ENCODE measurements around the gene ZNF280D. TPM values are rescaled to one million over a fixed set of nuclear protein-coding genes. Genes with fewer than 3 reads are reported as not detected.
"Not testable (repeated sequence)": the region's sequence is repeated elsewhere in the genome, so short reads cannot be mapped to it uniquely, and the experiment has no call there.

Gene ZNF280D
- total RNA-seq (2014; rRNA removed; shearing (Covaris generic)) = 23.3 and 24.6 TPM in 2 replicates
- 8.0 and 9.4 TPM in 2 replicates for polyA plus RNA-seq (2016; fragmentation: Nextera tagmentation; extraction: Ambion mirVana)

GRCh38 chr15:56733136-56734012 lies at the start of gene ZNF280D:
ZNF280D (minus strand) TSS chr15:56733509; CDS start chr15:56707109, 26,400 bp downstream.
- TF ChIP-seq EZH2 (IDR thresholded peaks at IDR 0.05; ENCODE audit: insufficient read depth, poor library complexity, severe bottlenecking) = no peak
- no peak for TF ChIP-seq EZH2phosphoT487 (IDR thresholded peaks at IDR 0.05; ENCODE audit: insufficient read depth, low read depth)
- no peaks in the 10 kb centered on the region for H3K9me3 ChIP-seq (ENCODE audit: low read depth)
- peak within 1 kb of the TSS; percentile 94 for H3K27ac ChIP-seq
- peak; percentile 95 for DNase-seq
- H3K9me2 ChIP-seq (ENCODE audit: insufficient read depth) = no peaks in the 10 kb centered on the region
- peaks cover 18% of the 10 kb centered on the region for H3F3A ChIP-seq (ENCODE audit: insufficient read depth)
- no peaks in the 10 kb centered on the region for H3K27me3 ChIP-seq (replicated peaks; ENCODE audit: insufficient read depth)
- peak within 1 kb of the TSS; percentile 92 for H3K4me2 ChIP-seq (ENCODE audit: unreplicated experiment)
- in situ Hi-C loops (cut with MboI) = no loop called here
- H2AFZ ChIP-seq = peak within 1 kb of the TSS; percentile 96
- H3K4me3 ChIP-seq = peak within 1 kb of the TSS; percentile 84
- H4K20me1 ChIP-seq (ENCODE audit: insufficient read depth) = 0 out of 2 replicates have a peak, but pooled peaks cover 8% of the 10 kb centered on the region
- H3K79me2 ChIP-seq (ENCODE audit: insufficient read depth) = peaks cover 45% of the 10 kb centered on the region
- peak within 1 kb of the TSS; percentile 96 for H3K9ac ChIP-seq
- WGBS, 2 experiments (ENCODE audit: low coverage in 1 of 2, low lambda C conversion rate in 2 of 2, missing lambda C conversion rate in 2 of 2) = 5 to 7% methylated on average over 58 to 89 of the region's 101 CpGs
- no peaks in the 10 kb centered on the region for H3K36me3 ChIP-seq (ENCODE audit: low read depth)
- peaks cover 29% of the 10 kb centered on the region for H3K4me1 ChIP-seq (ENCODE audit: insufficient read depth)

- Histone ChIP-seq H3K4me1 (ENCODE audit: insufficient read depth) (no peaks in the 10 kb centered on the region), H3K4me3 (no peak overlapping the region), H4K20me1 (ENCODE audit: insufficient read depth) (no peaks in the 10 kb centered on the region), H2AFZ (no peak overlapping the region), H3K27me3 (replicated peaks; ENCODE audit: insufficient read depth) (no peaks in the 10 kb centered on the region), H3K9me3 (ENCODE audit: low read depth) (no peaks in the 10 kb centered on the region), H3K27ac (no peak overlapping the region), H3K9ac (no peak overlapping the region), H3K9me2 (ENCODE audit: insufficient read depth) (no peaks in the 10 kb centered on the region), H3F3A (ENCODE audit: insufficient read depth) (0 out of 2 replicates have a peak, but pooled peaks cover 3% of the 10 kb centered on the region), H3K36me3 (ENCODE audit: low read depth) (no peaks in the 10 kb centered on the region), H3K79me2 (ENCODE audit: insufficient read depth) (no peaks in the 10 kb centered on the region), H3K4me2 (ENCODE audit: unreplicated experiment) (no peak overlapping the region)
- DNase-seq = no peak
- TF ChIP-seq EZH2phosphoT487 (IDR thresholded peaks at IDR 0.05; ENCODE audit: insufficient read depth, low read depth) (no peak), EZH2 (IDR thresholded peaks at IDR 0.05; ENCODE audit: insufficient read depth, poor library complexity, severe bottlenecking) (no peak)
- in situ Hi-C loops (cut with MboI) = loop anchor here (25.0 kb wide), 1 partner anchor 95 kb away; no protein-coding TSS in a partner anchor
- 69 to 73% methylated on average over 8 of the region's 8 CpGs for WGBS, 2 experiments (ENCODE audit: low coverage in 1 of 2, low lambda C conversion rate in 2 of 2, missing lambda C conversion rate in 2 of 2)
These were observed 49.0 kb upstream of the ZNF280D start for GRCh38 chr15:56782306-56782705.

GRCh38 chr15:56781666-56782065 lies 48.4 kb upstream of the ZNF280D start:
- Histone ChIP-seq H3K9me2 (ENCODE audit: insufficient read depth) (no peaks in the 10 kb centered on the region), H3K79me2 (ENCODE audit: insufficient read depth) (no peaks in the 10 kb centered on the region), H3K4me1 (ENCODE audit: insufficient read depth) (no peaks in the 10 kb centered on the region), H4K20me1 (ENCODE audit: insufficient read depth) (no peaks in the 10 kb centered on the region), H3K4me3 (no peak overlapping the region), H3K4me2 (ENCODE audit: unreplicated experiment) (no peak overlapping the region), H3K9ac (no peak overlapping the region), H3K27ac (no peak overlapping the region), H3F3A (ENCODE audit: insufficient read depth) (no peaks in the 10 kb centered on the region), H3K9me3 (ENCODE audit: low read depth) (no peaks in the 10 kb centered on the region), H3K27me3 (replicated peaks; ENCODE audit: insufficient read depth) (no peaks in the 10 kb centered on the region), H3K36me3 (ENCODE audit: low read depth) (no peaks in the 10 kb centered on the region), H2AFZ (no peak overlapping the region)
- TF ChIP-seq EZH2 (IDR thresholded peaks at IDR 0.05; ENCODE audit: insufficient read depth, poor library complexity, severe bottlenecking) (no peak), EZH2phosphoT487 (IDR thresholded peaks at IDR 0.05; ENCODE audit: insufficient read depth, low read depth) (no peak)
- WGBS, 2 experiments (ENCODE audit: low coverage in 1 of 2, low lambda C conversion rate in 2 of 2, missing lambda C conversion rate in 2 of 2) = 72 to 81% methylated on average over 2 of the region's 2 CpGs
- in situ Hi-C loops (cut with MboI) = loop anchor here (25.0 kb wide), 1 partner anchor 94 kb away; no protein-coding TSS in a partner anchor
- DNase-seq = no peak

GRCh38 chr15:56780102-56780725 lies 46.9 kb upstream of the ZNF280D start:
- in situ Hi-C loops (cut with MboI) = loop anchor here (25.0 kb wide), 1 partner anchor 93 kb away; no protein-coding TSS in a partner anchor
- not testable (repeated sequence) for H4K20me1 ChIP-seq (ENCODE audit: insufficient read depth); H3K27ac ChIP-seq; H3K9ac ChIP-seq; H3F3A ChIP-seq (ENCODE audit: insufficient read depth); H3K36me3 ChIP-seq (ENCODE audit: low read depth); H3K4me1 ChIP-seq (ENCODE audit: insufficient read depth); H3K27me3 ChIP-seq (replicated peaks; ENCODE audit: insufficient read depth); H3K4me2 ChIP-seq (ENCODE audit: unreplicated experiment); H3K79me2 ChIP-seq (ENCODE audit: insufficient read depth); H3K4me3 ChIP-seq; H3K9me3 ChIP-seq (ENCODE audit: low read depth); DNase-seq; H3K9me2 ChIP-seq (ENCODE audit: insufficient read depth); H2AFZ ChIP-seq
- WGBS, 2 experiments (ENCODE audit: low coverage in 1 of 2, low lambda C conversion rate in 2 of 2, missing lambda C conversion rate in 2 of 2) = 86 to 91% methylated on average over 12 of the region's 12 CpGs

- not testable (repeated sequence) for H3K9ac ChIP-seq; H3K27me3 ChIP-seq (replicated peaks; ENCODE audit: insufficient read depth); H4K20me1 ChIP-seq (ENCODE audit: insufficient read depth); H3K4me2 ChIP-seq (ENCODE audit: unreplicated experiment); H3K9me3 ChIP-seq (ENCODE audit: low read depth); H2AFZ ChIP-seq; H3K79me2 ChIP-seq (ENCODE audit: insufficient read depth); H3K4me1 ChIP-seq (ENCODE audit: insufficient read depth); H3F3A ChIP-seq (ENCODE audit: insufficient read depth); H3K9me2 ChIP-seq (ENCODE audit: insufficient read depth); H3K36me3 ChIP-seq (ENCODE audit: low read depth); DNase-seq; H3K27ac ChIP-seq; H3K4me3 ChIP-seq
- in situ Hi-C loops (cut with MboI) = loop anchor here (25.0 kb wide), 1 partner anchor 92 kb away; no protein-coding TSS in a partner anchor
- WGBS, 2 experiments (ENCODE audit: low coverage in 1 of 2, low lambda C conversion rate in 2 of 2, missing lambda C conversion rate in 2 of 2) = 92% methylated on average over 14 to 25 of the region's 25 CpGs
These were observed 46.1 kb upstream of the ZNF280D start for GRCh38 chr15:56779449-56779848.

Measured in GM23248 (cell line).